GM23338 (cell line): Measurements from ENCODE around the gene PTRH1. TPM values are rescaled to one million over a fixed set of nuclear protein-coding genes. Genes with fewer than 3 reads are reported as not detected.

Source experiments
- ATAC-seq: fragments of 200-7000 bp; cut with Tn5 transposase; 3 replicates; pipeline ENCODE4 v1.9.1; 2020
- DNase-seq: peaks from one replicate; pipeline ENCODE4 v3.0.0-alpha.2; 2015; ENCODE audit warnings: low spot score
- H2AFZ ChIP-seq: fragments of 200-600 bp; sonication (generic); 2 replicates; pipeline ENCODE4 v1.8.0; 2016; ENCODE audit warnings: antibody characterized with exemption, mild to moderate bottlenecking, moderate library complexity
- H3F3A ChIP-seq: fragments of 200-600 bp; sonication (generic); replicated peaks from 2 replicates; pipeline ENCODE4 v1.8.0; 2017; ENCODE audit warnings: antibody characterized with exemption, mixed run types, low read depth
- H3K27ac ChIP-seq: fragments of 200-600 bp; sonication (generic); 2 replicates; pipeline ENCODE4 v1.6.1; 2016; ENCODE audit warnings: low read depth
- H3K27me3 ChIP-seq: fragments of 200-600 bp; sonication (generic); 2 replicates; pipeline ENCODE4 v1.8.0; 2016; ENCODE audit warnings: mild to moderate bottlenecking, mixed run types, moderate library complexity; ENCODE audit not compliant: insufficient read depth
- H3K36me3 ChIP-seq: fragments of 200-600 bp; sonication (generic); 2 replicates; pipeline ENCODE4 v1.8.0; 2016; ENCODE audit warnings: mild to moderate bottlenecking; ENCODE audit not compliant: insufficient read depth
- H3K4me1 ChIP-seq: fragments of 200-600 bp; sonication (generic); 2 replicates; pipeline ENCODE4 v1.8.0; 2016; ENCODE audit warnings: mild to moderate bottlenecking, moderate library complexity; ENCODE audit not compliant: insufficient read depth
- H3K4me2 ChIP-seq: fragments of 200-600 bp; sonication (generic); 2 replicates; pipeline ENCODE4 v1.7.1; 2017; ENCODE audit warnings: mixed run types
- H3K4me3 ChIP-seq: fragments of 200-600 bp; sonication (generic); 2 replicates; pipeline ENCODE4 v1.6.1; 2016; ENCODE audit warnings: mixed run types
- H3K79me2 ChIP-seq: fragments of 200-600 bp; sonication (generic); replicated peaks from 2 replicates; pipeline ENCODE4 v1.8.0; 2017; ENCODE audit warnings: mild to moderate bottlenecking; ENCODE audit not compliant: insufficient read depth
- H3K9me2 ChIP-seq: fragments of 200-600 bp; sonication (generic); 2 replicates; pipeline ENCODE4 v1.8.0; 2017; ENCODE audit not compliant: insufficient read depth
- H4K20me1 ChIP-seq: fragments of 200-600 bp; sonication (generic); replicated peaks from 2 replicates; pipeline ENCODE4 v1.8.0; 2017; ENCODE audit warnings: mild to moderate bottlenecking; ENCODE audit not compliant: insufficient read depth
- H3K27ac Mint-ChIP-seq: 2 replicates; pipeline ENCODE4 v1.8.0; 2020; ENCODE audit warnings: inconsistent platforms, mild to moderate bottlenecking, moderate library complexity, mixed read lengths
- H3K27me3 Mint-ChIP-seq: 3 replicates; pipeline ENCODE4 v1.8.0; 2022; ENCODE audit warnings: low read depth, mild to moderate bottlenecking, moderate library complexity, mixed read lengths, inconsistent platforms; ENCODE audit not compliant: insufficient read depth, poor library complexity
- H3K36me3 Mint-ChIP-seq: 3 replicates; pipeline ENCODE4 v1.8.0; 2021; ENCODE audit warnings: low read depth, mild to moderate bottlenecking, inconsistent platforms, moderate library complexity, mixed read lengths
- H3K4me1 Mint-ChIP-seq: 3 replicates; pipeline ENCODE4 v1.8.0; 2020; ENCODE audit warnings: mild to moderate bottlenecking, inconsistent platforms, mixed read lengths
- H3K4me3 Mint-ChIP-seq: 3 replicates; pipeline ENCODE4 v1.8.0; 2021; ENCODE audit warnings: moderate library complexity, mild to moderate bottlenecking, inconsistent platforms, mixed read lengths
- H3K9me3 Mint-ChIP-seq: 3 replicates; pipeline ENCODE4 v1.8.0; 2020; ENCODE audit warnings: moderate library complexity, mild to moderate bottlenecking, inconsistent platforms, mixed read lengths
- CREB1 ChIP-seq: fragments of 250-450 bp; sonication (Bioruptor Pico); IDR thresholded peaks from 2 replicates; pipeline ENCODE4 v1.5.0; 2020; ENCODE audit warnings: low read depth, mild to moderate bottlenecking, moderate library complexity
- CTCF ChIP-seq, 2 experiments: fragments of 200-600 bp in 1 of 2; sonication (generic) in 1 of 2; conservative IDR thresholded peaks; 2 replicates each; pipeline versions ENCODE4 v1.5.1 to v1.6.1; 2016 to 2017; ENCODE audit warnings: antibody characterized with exemption in 2 of 2, low read depth in 2 of 2, mild to moderate bottlenecking in 2 of 2, moderate library complexity in 1 of 2
- ETS1 ChIP-seq: IDR thresholded peaks from 2 replicates; pipeline ENCODE4 v1.6.1; 2016; ENCODE audit warnings: antibody characterized with exemption
- EZH2 ChIP-seq: fragments of 200-600 bp; sonication (generic); IDR thresholded peaks from one replicate; pipeline ENCODE4 v1.8.0; 2017; ENCODE audit warnings: antibody characterized with exemption, mild to moderate bottlenecking, low read depth; ENCODE audit not compliant: unreplicated experiment
- EZH2phosphoT487 ChIP-seq: fragments of 200-600 bp; sonication (generic); IDR thresholded peaks from one replicate; pipeline ENCODE4 v1.8.1; 2018; ENCODE audit warnings: antibody characterized with exemption; ENCODE audit not compliant: unreplicated experiment
- JUNB ChIP-seq: IDR thresholded peaks from one replicate; pipeline ENCODE4 v1.6.1; 2016; ENCODE audit warnings: antibody characterized with exemption; ENCODE audit not compliant: unreplicated experiment
- NANOG ChIP-seq: IDR thresholded peaks from 2 replicates; pipeline ENCODE4 v1.6.1; 2016; ENCODE audit warnings: antibody characterized with exemption, borderline replicate concordance
- POLR2AphosphoS5 ChIP-seq: IDR thresholded peaks from 2 replicates; pipeline ENCODE4 v1.6.1; 2016; ENCODE audit warnings: antibody characterized with exemption, low read depth
- REST ChIP-seq: IDR thresholded peaks from one replicate; pipeline ENCODE4 v1.6.1; 2018; ENCODE audit warnings: antibody characterized with exemption; ENCODE audit not compliant: unreplicated experiment
- STAT1 ChIP-seq: IDR thresholded peaks from one replicate; pipeline ENCODE4 v1.6.1; 2016; ENCODE audit warnings: antibody characterized with exemption; ENCODE audit not compliant: unreplicated experiment
- ZNF114 ChIP-seq: fragments of 250-450 bp; sonication (Bioruptor Pico); IDR thresholded peaks from 2 replicates; pipeline ENCODE4 v1.5.0; 2020; ENCODE audit warnings: mild to moderate bottlenecking, moderate library complexity
- ZNF331 ChIP-seq: fragments of 250-450 bp; sonication (Bioruptor Pico); IDR thresholded peaks from 2 replicates; pipeline ENCODE4 v1.5.0; 2020; ENCODE audit warnings: low read depth, mild to moderate bottlenecking, moderate library complexity
- ZNF462 ChIP-seq: fragments of 250-450 bp; sonication (Bioruptor Pico); IDR thresholded peaks from 2 replicates; pipeline ENCODE4 v1.5.0; 2020; ENCODE audit warnings: mild to moderate bottlenecking, moderate library complexity
- polyA plus RNA-seq: library from polyadenylated mRNA; unstranded; fragments of >200 nt; fragmentation: Nextera tagmentation; extraction: Ambion mirVana; gene quantifications from 2 replicates; pipeline ENCODE4 v1.2.1, GENCODE V29; 2016
- total RNA-seq: library from RNA; depleted of rRNA; stranded (reverse); fragments of >200 nt; shearing (Covaris generic); gene quantifications from 2 replicates; pipeline ENCODE4 v1.2.3, GENCODE V29; 2014

PTRH1 gene
- total and polyA plus RNA-seq, 2 experiments from 2014 or later = 15.1 to 18.6 TPM

- H4K20me1 ChIP-seq = no peaks in the 10 kb centered on the region
- Mint-ChIP-seq H3K4me1 (peaks cover 2% of the 10 kb centered on the region; the same call in 2 of the 3 replicates), H3K9me3 (no peaks in the 10 kb centered on the region; the same call in 1 of the 3 replicates), H3K27me3 (peaks cover 6% of the 10 kb centered on the region), H3K36me3 (no peaks in the 10 kb centered on the region), H3K27ac (no peak overlapping the region), H3K4me3 (no peak overlapping the region; the same call in 2 of the 3 replicates)
- no peaks in the 10 kb centered on the region; the same call in 1 of the 2 replicates for H3F3A ChIP-seq
- H3K4me2 ChIP-seq = no peak overlapping the region
- H3K27ac ChIP-seq = no peak overlapping the region
- no peaks in the 10 kb centered on the region for H3K36me3 ChIP-seq
- ATAC-seq (no peak), DNase-seq (no peak)
- H3K4me1 ChIP-seq = no peaks in the 10 kb centered on the region
- H3K27me3 ChIP-seq = no peaks in the 10 kb centered on the region
- no peak overlapping the region for H2AFZ ChIP-seq
- H3K9me2 ChIP-seq = no peaks in the 10 kb centered on the region
- no peak for TF ChIP-seq STAT1
- TF ChIP-seq POLR2AphosphoS5 = no peak
- no peak for TF ChIP-seq ZNF462 (CRISPR knock-in tag)
- TF ChIP-seq EZH2phosphoT487 = no peak
- no peak for TF ChIP-seq ZNF114 (CRISPR knock-in tag)
- TF ChIP-seq CREB1 (CRISPR knock-in tag) = no peak
- no peak for TF ChIP-seq NANOG
- no peak for TF ChIP-seq JUNB
- TF ChIP-seq ETS1 = no peak
- TF ChIP-seq EZH2 = no peak
- TF ChIP-seq CTCF (conservative IDR thresholded peaks at IDR 0.05; ENCODE audit: low read depth in 2 of 2) = no peak
- TF ChIP-seq ZNF331 (CRISPR knock-in tag) = no peak
- no peak for TF ChIP-seq REST
- no peaks in the 10 kb centered on the region for H3K79me2 ChIP-seq
- H3K4me3 ChIP-seq = no peak overlapping the region
Measured at GRCh38 chr9:127697575-127697974, 17.9 kb downstream of the PTRH1 start.
